MG63 (cell line): ENCODE measurements around the gene DACT3. TPM values are rescaled to one million over a fixed set of nuclear protein-coding genes. Genes with fewer than 3 reads are reported as not detected.

Experiments used
- DNase-seq: peaks from one replicate; pipeline ENCODE4 v3.0.0-alpha.2; 2020
- H3K27me3 ChIP-seq: fragments of 250-450 bp; sonication (Bioruptor Pico); 2 replicates; pipeline ENCODE4 v1.5.1; 2020; ENCODE audit warnings: mild to moderate bottlenecking, moderate library complexity
- H3K36me3 ChIP-seq: fragments of 250-450 bp; sonication (Bioruptor Pico); 2 replicates; pipeline ENCODE4 v1.5.1; 2020; ENCODE audit warnings: mild to moderate bottlenecking, moderate library complexity
- H3K4me3 ChIP-seq: fragments of 250-450 bp; sonication (Bioruptor Pico); 2 replicates; pipeline ENCODE4 v1.5.1; 2020; ENCODE audit warnings: mild to moderate bottlenecking, moderate library complexity
- H3K9me3 ChIP-seq: fragments of 250-450 bp; sonication (Bioruptor Pico); 2 replicates; pipeline ENCODE4 v1.5.1; 2020; ENCODE audit warnings: mild to moderate bottlenecking, moderate library complexity
- total RNA-seq: library from RNA; depleted of rRNA; stranded (reverse); fragments of >200 nt; shearing (Covaris generic); gene quantifications from 2 replicates; pipeline ENCODE4 v1.2.3, GENCODE V29; 2014; ENCODE audit warnings: low replicate concordance

The DACT3 gene
- total RNA-seq, 1 experiment from 2014 or later, result 1.5 TPM

DNA sequence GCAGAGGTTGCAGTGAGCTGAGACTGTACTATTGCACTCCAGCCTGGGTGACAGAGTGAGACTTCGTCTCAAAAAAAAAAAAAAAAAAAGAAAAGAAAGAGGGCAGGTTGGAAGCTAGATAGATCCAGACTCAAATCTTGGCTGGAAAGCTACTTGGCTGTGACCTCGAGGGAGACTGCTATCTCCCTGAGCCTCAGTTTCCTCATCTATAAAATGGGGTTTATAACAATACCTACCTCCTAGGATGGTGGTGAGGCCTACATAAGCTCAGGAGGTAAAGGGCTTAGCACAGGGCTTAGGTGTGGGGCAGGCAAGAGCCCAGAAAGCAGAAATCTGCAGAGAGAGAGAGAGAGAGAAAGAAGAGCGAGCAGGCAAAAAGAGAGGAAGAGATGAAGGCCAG lies 24.2 kb upstream of the DACT3 start:
- H3K27me3 ChIP-seq, result no peaks in the 10 kb centered on the region
- no peak for DNase-seq
- peaks cover 46% of the 10 kb centered on the region for H3K36me3 ChIP-seq
- H3K9me3 ChIP-seq, result no peaks in the 10 kb centered on the region
- no peak overlapping the region for H3K4me3 ChIP-seq

DNA sequence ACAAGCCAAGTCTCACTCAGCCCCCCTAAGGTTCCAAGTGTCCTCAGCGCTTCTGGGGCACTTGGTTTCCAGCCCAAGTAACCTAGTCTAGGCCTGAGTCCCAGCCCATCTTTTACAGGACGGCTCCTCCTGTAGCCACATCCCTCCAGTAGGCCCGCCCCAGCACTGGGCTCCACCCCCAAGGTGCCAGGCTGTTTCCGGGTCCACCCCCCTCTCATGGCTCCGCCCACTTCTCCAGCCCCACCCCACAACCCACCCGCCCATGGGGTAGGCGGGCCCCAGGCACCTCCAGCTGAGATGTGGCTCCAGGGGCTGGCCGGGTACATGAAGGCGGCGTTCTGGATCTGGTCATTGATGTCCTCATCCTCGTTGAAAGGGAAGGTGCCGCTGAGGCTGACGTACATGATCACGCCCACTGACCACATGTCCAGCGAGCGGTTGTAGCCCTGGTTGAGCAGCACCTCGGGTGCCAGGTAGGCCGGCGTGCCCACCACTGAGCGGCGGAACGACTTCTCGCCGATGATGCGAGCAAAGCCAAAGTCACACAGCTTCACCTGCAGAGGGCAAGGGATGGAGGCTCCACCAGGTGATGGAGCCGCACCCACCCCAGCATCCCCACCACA lies 17.2 kb upstream of the DACT3 start:
- H3K36me3 ChIP-seq, result peaks cover 49% of the 10 kb centered on the region
- no peaks in the 10 kb centered on the region for H3K9me3 ChIP-seq
- DNase-seq, result peak; percentile 36
- H3K27me3 ChIP-seq, result no peaks in the 10 kb centered on the region
- no peak overlapping the region for H3K4me3 ChIP-seq

DNA sequence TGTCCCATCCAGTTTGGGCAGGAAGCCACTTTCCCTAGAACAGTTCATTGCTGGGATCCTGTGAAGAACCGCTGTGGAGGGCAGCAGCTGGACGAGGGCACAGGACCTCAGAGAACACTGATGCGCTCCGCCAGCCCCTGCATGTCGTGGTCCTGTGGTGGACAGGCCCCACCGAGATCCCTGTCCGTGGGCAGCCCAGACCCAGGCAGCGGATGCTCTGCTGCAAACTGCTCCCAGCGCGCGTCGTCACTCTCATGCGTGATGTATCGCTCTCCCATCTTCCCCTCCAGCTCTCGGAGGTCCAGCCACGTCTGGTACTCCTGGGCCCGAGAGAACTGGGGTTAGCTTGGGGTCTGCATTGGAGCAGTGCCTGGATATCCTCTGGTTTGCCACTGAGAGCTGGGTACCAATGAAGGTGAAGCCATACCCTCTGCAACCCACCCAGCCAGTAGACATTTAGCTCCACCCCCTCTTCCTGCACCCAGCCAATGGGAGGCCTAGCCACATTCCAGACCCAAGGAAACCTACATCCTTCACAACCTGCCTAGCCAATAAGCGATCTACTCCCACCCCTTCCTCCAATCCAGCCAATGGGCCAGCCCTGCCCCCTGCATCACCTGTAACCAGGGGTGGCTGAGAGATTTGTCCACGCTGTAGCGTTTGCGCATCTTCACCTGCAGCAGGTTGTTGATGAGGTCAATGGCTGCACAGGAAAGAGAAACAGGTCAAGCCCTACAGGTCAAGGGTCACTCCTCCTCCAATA lies 13.6 kb upstream of the DACT3 start:
- no peak overlapping the region for H3K4me3 ChIP-seq
- peaks cover 34% of the 10 kb centered on the region for H3K36me3 ChIP-seq
- peak; percentile 35 for DNase-seq
- no peaks in the 10 kb centered on the region for H3K27me3 ChIP-seq
- no peaks in the 10 kb centered on the region for H3K9me3 ChIP-seq

DNA sequence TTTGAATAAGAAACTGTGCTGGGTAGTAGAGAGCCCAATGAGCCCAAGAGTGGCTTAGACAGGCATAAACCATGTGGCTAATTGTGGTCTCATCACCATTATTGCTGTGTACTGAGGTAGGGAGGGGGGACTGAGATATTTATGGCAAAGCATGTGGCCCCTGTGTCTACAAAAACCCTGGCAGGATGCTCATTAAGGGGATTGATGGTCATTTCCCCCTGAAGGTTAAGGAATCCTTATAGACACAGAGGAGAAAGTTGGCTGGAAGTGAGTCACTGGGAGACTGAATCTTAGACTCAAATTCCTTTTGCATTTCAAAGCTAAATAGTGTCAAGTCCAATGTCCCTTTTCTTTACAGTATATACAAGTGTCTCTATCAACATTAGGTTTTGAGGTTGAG lies 9.8 kb upstream of the DACT3 start:
- Histone ChIP-seq H3K9me3 (no peaks in the 10 kb centered on the region), H3K36me3 (peaks cover 18% of the 10 kb centered on the region), H3K4me3 (no peak overlapping the region), H3K27me3 (no peaks in the 10 kb centered on the region)
- DNase-seq, result no peak

DNA sequence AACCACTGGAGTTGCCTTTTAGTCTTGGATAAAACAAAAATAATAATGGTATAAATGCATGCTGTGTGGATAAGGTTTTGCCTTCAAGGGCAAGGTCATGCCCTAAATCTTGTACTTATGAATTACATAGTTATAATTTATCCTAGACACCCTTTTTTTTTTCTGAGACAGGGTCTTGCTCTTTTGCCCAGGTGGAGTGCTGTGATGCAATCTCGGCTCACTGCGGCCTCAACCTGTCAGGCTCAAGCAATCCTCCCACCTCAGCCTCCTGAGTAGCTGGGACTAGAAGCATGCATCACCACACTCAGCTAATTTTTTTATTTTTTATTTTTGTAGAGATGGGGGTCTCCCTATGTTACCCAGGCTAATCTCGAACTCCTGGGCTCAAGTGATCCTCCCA lies 7.7 kb upstream of the DACT3 start:
- Histone ChIP-seq H3K9me3 (no peaks in the 10 kb centered on the region), H3K36me3 (peaks cover under 1% of the 10 kb centered on the region)
- no peak for DNase-seq

DNA sequence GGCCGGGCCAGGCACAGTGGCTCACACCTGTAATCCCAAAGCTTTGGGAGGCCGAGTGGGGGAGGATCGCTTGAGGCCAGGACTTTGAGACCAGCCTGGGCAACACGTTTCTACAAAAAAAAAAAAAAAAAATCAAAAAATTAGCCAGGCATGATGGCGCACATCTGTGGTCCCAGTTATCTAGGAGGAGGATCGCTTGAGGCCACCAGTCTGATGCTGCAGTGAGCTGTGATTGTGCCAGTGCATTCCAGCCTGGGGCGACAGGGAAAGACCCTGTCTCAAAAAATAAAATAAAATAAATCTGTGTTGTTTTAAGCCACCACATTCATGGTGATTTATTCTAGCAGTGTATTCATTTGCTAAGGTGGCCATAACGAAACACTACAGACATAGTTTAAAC lies 4.1 kb upstream of the DACT3 start:
- Histone ChIP-seq H3K9me3 (no peaks in the 10 kb centered on the region), H3K4me3 (no peak overlapping the region), H3K36me3 (no peaks in the 10 kb centered on the region), H3K27me3 (peaks cover 6% of the 10 kb centered on the region; the same call in 1 of the 2 replicates)
- no peak for DNase-seq

More for the DNA sequence above, 7.7 kb upstream of the DACT3 start:
- Histone ChIP-seq H3K27me3 (no peaks in the 10 kb centered on the region), H3K4me3 (no peak overlapping the region)

DNA sequence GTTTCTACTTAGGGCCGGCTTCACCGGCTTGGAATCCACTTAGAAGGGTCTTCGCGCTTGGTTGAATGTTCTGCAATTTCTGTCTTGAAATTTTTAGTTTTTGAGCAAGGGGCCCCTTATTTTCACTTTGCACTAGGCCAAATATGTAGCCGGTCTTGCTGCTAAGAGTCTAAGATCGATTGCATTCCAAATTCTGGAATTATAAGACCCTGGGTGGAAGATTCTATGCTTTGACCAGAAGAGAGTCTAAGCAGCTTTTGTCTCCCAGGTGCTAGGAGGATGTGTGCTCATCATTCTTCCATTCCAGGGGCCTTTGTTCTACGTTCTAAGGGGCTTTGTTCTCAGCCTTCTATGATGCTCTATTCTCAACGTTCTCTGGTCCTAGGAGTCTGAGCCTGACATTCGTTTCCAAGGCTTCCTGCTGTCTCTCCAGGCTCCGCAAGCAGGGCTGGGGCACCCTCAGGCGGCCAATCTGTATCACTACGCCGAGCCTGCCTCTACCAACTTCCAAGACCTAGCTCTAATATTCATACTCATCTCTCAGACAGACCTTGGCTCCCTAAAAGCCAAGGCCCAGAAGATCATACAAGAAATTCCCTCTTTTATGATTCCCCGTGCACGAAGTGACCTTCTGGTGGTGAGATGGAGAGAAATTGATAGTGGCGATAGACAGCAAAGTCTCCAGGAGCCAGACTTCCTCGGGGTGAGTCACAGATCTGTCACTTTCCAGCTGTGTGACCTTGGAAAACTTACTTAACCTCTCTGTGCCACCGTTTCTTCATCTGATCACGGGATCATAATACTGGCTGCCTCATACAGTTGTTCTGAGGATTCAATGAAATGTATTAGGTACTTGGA lies 982 bp upstream of the DACT3 start:
- Histone ChIP-seq H3K9me3 (no peaks in the 10 kb centered on the region), H3K4me3 (peak overlapping the region; percentile 48), H3K36me3 (no peaks in the 10 kb centered on the region), H3K27me3 (peaks cover 11% of the 10 kb centered on the region; the same call in 1 of the 2 replicates)
- DNase-seq, result peak; percentile 85

DNA sequence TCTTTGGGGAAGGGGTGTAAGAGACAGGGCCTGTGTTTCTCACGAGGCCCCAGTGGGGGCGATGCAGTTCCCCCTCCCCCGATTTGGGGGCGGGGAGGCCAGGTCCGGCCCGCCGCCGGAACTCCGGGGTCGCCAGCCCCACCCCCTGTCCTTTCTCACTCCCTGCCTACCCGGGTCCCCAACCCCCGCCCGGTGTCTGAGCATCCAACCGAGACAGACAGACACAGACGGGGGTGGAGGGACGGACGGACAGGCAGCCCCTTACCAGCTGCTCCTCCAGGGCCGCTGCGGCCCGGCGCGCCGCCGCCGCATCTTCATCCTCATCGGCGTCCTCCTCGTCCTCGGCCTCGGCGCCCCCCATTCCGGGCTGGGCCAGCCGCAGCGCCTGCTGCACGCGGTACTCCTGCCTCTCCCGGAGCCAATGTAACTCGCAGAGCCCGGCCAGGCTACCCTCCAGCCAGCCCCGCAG lies 397 bp downstream of the DACT3 start:
- no peaks in the 10 kb centered on the region for H3K9me3 ChIP-seq
- peak overlapping the region; percentile 52 for H3K4me3 ChIP-seq
- no peaks in the 10 kb centered on the region for H3K36me3 ChIP-seq
- DNase-seq, result no peak
- H3K27me3 ChIP-seq, result peaks cover 11% of the 10 kb centered on the region; the same call in 1 of the 2 replicates

DNA sequence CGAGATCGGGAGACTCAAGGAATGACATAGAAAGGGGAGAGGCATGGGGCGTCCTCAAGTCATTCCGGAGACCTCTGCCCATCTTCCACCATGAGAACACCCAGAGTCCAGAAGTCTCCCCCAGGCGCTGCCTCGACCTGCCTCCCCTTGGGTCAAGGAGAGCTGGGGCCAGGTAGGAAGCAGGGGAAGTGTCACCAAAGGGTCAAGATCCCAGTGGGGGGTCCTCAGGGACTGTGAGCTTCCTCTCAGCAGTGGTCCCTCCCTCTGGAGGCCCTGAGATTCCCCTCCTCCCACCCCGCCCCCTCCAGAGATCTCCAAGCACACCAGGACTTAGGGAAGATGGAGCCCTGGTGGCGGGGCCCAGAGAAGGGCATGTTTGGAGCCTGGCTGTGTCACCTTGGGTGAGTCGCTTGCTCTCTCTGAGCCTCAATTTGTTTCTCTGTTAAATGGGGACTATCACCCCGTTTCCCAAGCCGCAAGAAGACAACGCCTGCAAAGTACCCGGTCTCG lies 919 bp downstream of the DACT3 start:
- DNase-seq, result peak; percentile 13
- peaks cover 11% of the 10 kb centered on the region; the same call in 1 of the 2 replicates for H3K27me3 ChIP-seq
- no peaks in the 10 kb centered on the region for H3K9me3 ChIP-seq
- H3K4me3 ChIP-seq, result peak overlapping the region; percentile 52
- H3K36me3 ChIP-seq, result no peaks in the 10 kb centered on the region

DNA sequence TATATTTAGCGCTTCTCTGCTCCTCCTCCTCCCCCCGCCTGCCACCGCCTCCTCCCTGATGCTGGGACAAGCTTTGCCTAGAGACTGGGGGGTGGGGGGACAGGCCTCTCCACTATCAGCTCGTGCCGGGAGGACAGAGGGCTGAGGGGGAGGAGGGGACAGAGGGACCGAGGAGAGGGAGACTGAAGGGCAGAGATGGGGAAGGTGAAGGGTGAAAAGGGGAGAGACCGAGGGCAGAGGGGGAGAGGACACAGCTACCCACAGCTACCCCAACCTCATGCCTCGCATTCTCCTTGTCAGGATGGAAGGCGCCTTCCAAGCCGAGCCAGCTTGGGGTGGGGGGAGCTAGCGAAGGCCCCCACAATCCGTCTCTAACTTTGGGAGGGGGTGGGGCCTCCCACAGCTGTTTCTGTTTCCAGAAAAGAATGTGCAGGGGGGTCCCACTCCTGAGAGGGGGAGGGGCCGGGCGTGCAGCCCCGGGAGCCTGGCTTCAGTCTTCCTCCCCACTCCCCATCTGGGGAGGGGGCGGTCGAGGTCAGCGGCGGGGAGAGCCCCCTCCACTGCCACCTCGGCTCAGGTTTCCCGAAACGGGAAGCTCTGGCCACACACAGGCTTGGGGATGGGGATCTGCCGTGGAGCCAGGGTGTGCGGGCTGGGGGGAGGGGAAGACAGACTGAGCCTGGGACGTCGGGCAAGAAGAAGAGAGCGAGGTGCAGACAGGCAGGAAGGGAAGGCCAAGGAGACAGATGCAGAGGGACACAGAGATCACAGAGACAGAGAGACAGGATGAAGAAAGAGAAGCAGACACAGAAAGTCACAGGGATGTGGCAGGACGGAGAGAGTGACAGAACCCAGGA lies 1.6 kb downstream of the DACT3 start:
- no peak for DNase-seq
- Histone ChIP-seq H3K36me3 (no peaks in the 10 kb centered on the region), H3K4me3 (no peak overlapping the region), H3K9me3 (no peaks in the 10 kb centered on the region), H3K27me3 (peaks cover 11% of the 10 kb centered on the region; the same call in 1 of the 2 replicates)

DNA sequence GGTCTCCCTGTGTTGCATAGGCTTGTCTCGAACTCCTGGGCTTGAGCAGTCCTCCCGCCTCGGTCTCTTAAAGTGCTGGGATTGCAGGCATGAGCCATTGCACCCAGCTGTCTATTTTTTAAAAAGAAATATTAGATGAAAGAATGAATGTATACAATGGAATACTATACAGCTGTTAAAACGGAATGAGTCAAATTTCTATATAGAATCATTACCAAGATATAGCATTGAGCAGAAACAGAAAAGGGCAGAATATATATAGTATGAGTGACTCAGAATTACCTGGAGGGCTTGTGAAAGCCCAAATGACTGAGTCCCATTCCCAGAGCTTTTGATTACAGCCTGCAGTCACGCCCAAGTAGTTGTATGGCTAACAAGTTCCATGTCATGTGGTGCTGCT lies 4.4 kb downstream of the DACT3 start:
- DNase-seq, result no peak
- H3K9me3 ChIP-seq, result no peaks in the 10 kb centered on the region
- H3K4me3 ChIP-seq, result no peak overlapping the region
- H3K36me3 ChIP-seq, result no peaks in the 10 kb centered on the region
- peaks cover 11% of the 10 kb centered on the region; the same call in 1 of the 2 replicates for H3K27me3 ChIP-seq

DNA sequence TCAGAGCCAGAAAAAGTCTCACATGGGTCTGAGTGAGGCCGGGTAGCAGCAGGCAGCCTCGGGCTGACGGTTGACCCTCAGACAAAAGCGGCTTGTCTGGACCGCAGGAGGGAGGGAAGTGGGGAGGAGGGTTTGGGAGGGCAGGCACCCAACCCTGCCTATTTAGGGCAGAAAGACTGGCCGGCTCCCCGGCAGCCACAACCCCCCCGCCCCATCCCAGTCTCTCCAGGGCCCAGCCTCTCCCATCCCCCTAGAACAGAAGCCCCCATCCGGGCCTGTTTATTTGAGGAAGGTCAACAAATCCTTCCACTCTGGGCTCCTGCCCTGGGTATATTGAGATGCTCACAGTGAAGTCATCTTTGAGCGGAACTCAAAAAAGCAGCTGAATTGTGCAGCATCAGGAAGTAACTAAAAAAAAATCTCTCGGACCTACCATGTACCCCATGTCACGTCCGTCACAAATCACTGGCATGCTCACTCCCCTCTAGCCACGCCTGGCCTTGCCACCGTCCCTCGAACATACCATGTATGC lies 6.3 kb downstream of the DACT3 start:
- H3K9me3 ChIP-seq, result no peaks in the 10 kb centered on the region
- no peak overlapping the region for H3K4me3 ChIP-seq
- 0 out of 2 replicates have a peak, but pooled peaks cover 2% of the 10 kb centered on the region for H3K27me3 ChIP-seq
- DNase-seq, result no peak
- no peaks in the 10 kb centered on the region for H3K36me3 ChIP-seq

DNA sequence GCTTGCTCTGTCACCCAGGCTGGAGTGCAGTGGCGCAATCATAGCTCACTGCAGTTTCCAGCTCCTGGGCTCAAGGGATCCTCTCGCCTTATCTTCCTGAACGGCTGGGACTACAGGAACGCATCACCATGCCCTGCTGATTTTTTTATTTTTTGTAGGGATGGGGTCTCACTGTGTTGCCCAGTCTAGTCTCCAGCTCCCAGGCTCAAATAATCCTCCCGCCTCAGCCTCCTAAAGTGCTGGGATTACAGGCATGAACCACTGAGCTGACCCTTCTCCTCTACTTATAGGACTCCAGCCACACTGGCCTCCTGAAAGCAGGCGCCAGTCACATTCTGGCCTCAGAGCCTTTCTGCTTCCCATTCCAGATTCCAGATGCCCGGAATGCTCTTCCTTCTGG lies 10.5 kb downstream of the DACT3 start:
- no peak for DNase-seq
- Histone ChIP-seq H3K36me3 (no peaks in the 10 kb centered on the region), H3K4me3 (no peak overlapping the region), H3K27me3 (no peaks in the 10 kb centered on the region; the same call in 1 of the 2 replicates), H3K9me3 (peaks cover 4% of the 10 kb centered on the region)

DNA sequence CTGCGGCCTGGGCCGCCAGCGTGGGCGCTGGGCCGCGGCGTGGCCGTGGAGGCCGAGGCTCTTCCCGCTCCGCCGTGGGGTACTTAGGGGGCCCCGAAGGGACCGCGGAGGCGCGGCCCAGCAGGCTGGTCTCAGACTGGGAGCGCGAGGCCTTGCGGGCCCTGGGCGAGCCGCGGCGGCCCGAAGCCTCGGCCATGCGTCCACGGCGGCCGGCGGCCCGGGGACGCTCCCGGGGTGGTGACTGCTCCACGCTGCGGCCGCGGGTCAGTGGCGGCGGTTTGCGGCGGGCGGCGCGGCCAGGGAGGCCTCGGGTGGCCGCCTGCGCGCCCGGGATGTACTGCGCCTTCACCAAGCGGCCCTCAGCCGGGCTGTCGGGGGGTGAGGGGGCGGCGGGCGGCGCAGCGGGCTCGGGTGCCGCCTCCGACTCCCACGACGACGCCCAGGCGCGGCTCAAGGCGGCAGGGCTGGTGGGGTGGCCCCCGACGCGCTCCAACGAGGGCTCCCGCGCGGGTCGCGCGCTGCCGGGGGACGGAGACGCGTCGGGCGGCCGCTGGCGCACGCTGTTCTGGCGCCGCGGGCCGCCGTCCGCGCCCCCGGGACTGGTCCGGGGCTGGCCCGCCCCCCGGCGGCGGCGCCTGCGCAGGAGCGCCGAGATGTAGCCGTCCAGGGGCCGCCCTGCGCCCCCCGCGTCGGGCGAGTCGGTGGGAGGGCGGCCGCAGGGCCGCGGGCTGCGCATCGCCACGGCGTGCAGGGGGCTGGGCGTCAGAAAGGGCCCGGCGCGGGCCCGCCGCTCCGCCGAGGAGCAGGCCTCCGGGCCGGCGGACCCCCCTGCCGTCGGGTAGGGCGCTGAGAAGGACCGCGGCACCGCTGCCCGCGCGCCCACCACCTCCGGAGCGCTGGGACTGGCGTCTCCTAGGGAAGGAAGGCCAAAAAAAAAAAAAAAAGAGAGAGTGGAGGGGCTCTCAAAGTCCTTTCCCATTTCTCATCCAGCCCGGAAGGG lies 11.7 kb downstream of the DACT3 start:
- Histone ChIP-seq H3K4me3 (no peak overlapping the region), H3K9me3 (peaks cover 4% of the 10 kb centered on the region), H3K36me3 (no peaks in the 10 kb centered on the region), H3K27me3 (no peaks in the 10 kb centered on the region; the same call in 1 of the 2 replicates)
- DNase-seq, result no peak
